Heart left ventricle (tissue), 16 donors: ENCODE measurements around the gene GATA5. TPM values are rescaled to one million over a fixed set of nuclear protein-coding genes. Genes with fewer than 3 reads are reported as not detected.

Source experiments
- ATAC-seq, 4 donors: fragments of 200-7000 bp; cut with Tn5 transposase; one replicate each; pipeline ENCODE4 v1.9.1; 2020 to 2022; ENCODE audit warnings: moderate library complexity in 4 of 4, mild to moderate bottlenecking in 3 of 4, moderate number of reproducible peaks in 1 of 4
- DNase-seq, 5 donors: peaks; one replicate each; pipeline ENCODE4 v3.0.0-alpha.2; 2020
- H3K27ac ChIP-seq, 12 donors: fragments of 200-600 bp; sonication (generic) in 4 of 12; one replicate each; pipeline versions ENCODE4 v1.5.0 to v1.8.0; 2016 to 2022; ENCODE audit warnings: mild to moderate bottlenecking in 2 of 12
- H3K27me3 ChIP-seq, 9 donors: fragments of 200-600 bp; sonication (generic) in 2 of 9; one replicate each; pipeline versions ENCODE4 v1.5.1 to v1.8.0; 2016 to 2022; ENCODE audit warnings: mild to moderate bottlenecking in 3 of 9
- H3K36me3 ChIP-seq, 9 donors: fragments of 200-600 bp; sonication (generic) in 2 of 9; one replicate each; pipeline versions ENCODE4 v1.5.0 to v1.8.0; 2018 to 2022; ENCODE audit warnings: mild to moderate bottlenecking in 2 of 9
- H3K4me1 ChIP-seq, 12 donors: fragments of 200-600 bp; sonication (generic) in 4 of 12; one replicate each; pipeline versions ENCODE4 v1.5.0 to v1.8.0; 2016 to 2022; ENCODE audit warnings: mild to moderate bottlenecking in 3 of 12
- H3K4me3 ChIP-seq, 12 donors: fragments of 200-600 bp; sonication (generic) in 4 of 12; one replicate each; pipeline versions ENCODE4 v1.5.0 to v1.8.0; 2017 to 2022; ENCODE audit warnings: mild to moderate bottlenecking in 9 of 12, moderate library complexity in 4 of 12
- H3K9me3 ChIP-seq, 12 donors: fragments of 200-600 bp; sonication (generic) in 4 of 12; one replicate each; pipeline versions ENCODE4 v1.5.0 to v1.8.0; 2016 to 2022; ENCODE audit warnings: mild to moderate bottlenecking in 1 of 12
- CTCF ChIP-seq, 12 donors: fragments of 200-600 bp; sonication (generic) in 4 of 12; IDR thresholded peaks; one replicate each; pipeline versions ENCODE4 v1.5.0 to v1.8.0; 2018 to 2022; ENCODE audit warnings: antibody characterized with exemption in 12 of 12, mild to moderate bottlenecking in 5 of 12
- POLR2A ChIP-seq, 2 donors: fragments of 450-650 bp; IDR thresholded peaks; one replicate each; pipeline ENCODE4 v1.6.1; 2017; ENCODE audit warnings: antibody characterized with exemption in 2 of 2, mild to moderate bottlenecking in 2 of 2, moderate library complexity in 2 of 2
- WGBS, 4 donors: extraction: QIAGEN DNeasy Blood & Tissue Kit in 2 of 4; methylation state at CpG; one replicate each; pipeline versions ENCODE4 v1.1.5 to v1.1.7; 2013 to 2018; 5-methylcytosine and 5-hydroxymethylcytosine counted together
- intact Hi-C, 10 donors: fragments of 100-400 bp; cut with DNase I; formaldehyde crosslinking; loops; one replicate each; pipeline versions ENCODE4 v1.11.1 to v1.14.2; 2022
- polyA plus RNA-seq, 2 donors: library from polyadenylated mRNA; stranded (reverse); fragments of 200-250 nt; gene quantifications; one replicate each; pipeline ENCODE4 v1.2.3, GENCODE V29; 2013
- total RNA-seq, 9 donors: library from RNA; depleted of rRNA in 2 of 9; stranded (reverse); fragments of >200 nt in 2 of 9; fragmentation: NEBNext Ultra II Directional in 3 of 9; extraction: Animal tissue kit (Norgen Biotek cat#: 25700) in 3 of 9; gene quantifications; one replicate each; pipeline versions ENCODE4 v1.1.0 to v1.2.4, GENCODE V29; 2016 to 2023
- donor health status: ischemic (EF 13 %, LVEDD 7.1; RV severe dilation, severe dysfunction).
- donor health status: healthy with polysubstance abuse.
- donor health status: DM: no; HTN: yes; CAD: no.
- donor health status: DM: no; HTN: no; CAD: no.
- donor health status: ischemic (EF 25% LVEDD 6.9; RV normal size, moderate dysfunction).
- donor health status: ischemic (EF 25% LVEDD 5.7; RV mildly dilated, moderate dysfunction).
- donor health status: healthy.
- donor health status: DM: yes; HTN: yes; CAD: no.
- donor health status: ischemic (EF 35%, LVEDD 5.7; RV mildly dilated, moderate dysfunction).
- donor health status: nonischemic (EF 11% LVEDD 7.7; RV severe dilation, severe dysfunction).
- donor health status: DM: yes; HTN: yes; CAD: no.
- donor health status: PGD.
- donor health status: ischemic (EF 29% LVEDD 5.4; RV normal size, mild dysfunction).
- donor health status: nonischemic (EF 23%, LVEDD 6.1; RV moderate dilation, normal function).

GATA5 gene
- total and polyA plus RNA-seq, 11 donors, result 0.21 to 7.4 (median 0.98) TPM

DNA sequence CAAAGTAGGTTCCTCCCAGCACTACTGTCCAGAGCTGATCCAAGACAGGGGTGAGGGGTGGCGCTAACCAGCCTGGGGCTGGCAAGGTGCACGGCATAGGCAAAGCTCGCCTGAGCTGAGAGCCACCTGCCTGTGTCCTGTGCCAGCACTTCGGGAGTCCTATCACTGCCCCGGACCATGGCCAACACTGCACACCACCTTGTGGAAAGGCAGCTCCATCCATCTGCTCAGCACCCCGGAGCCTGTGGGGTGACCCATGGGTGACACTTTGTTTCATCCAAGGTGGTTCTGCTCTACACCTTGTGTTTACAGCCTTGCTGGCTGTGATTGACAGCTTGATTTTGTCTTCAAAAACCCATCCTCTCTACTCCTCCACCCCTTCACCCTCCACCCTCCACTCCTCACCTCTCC is 32.9 kb upstream of the GATA5 start:
- peaks cover 0 to 21% (median 9%) of the 10 kb centered on the region in 12 donors for H3K4me1 ChIP-seq
- DNase-seq, result no peak
- intact Hi-C loops, result loop anchor here in 2 of 10 donors (10.0 kb wide), 3 partner anchors 76 to 286 kb away; partner anchors contain the start of gene MRGBP (in 1 of the 2)
- H3K27me3 ChIP-seq, result peaks cover 0 to 15% (median 0%) of the 10 kb centered on the region in 9 donors
- ATAC-seq, result no peak
- TF ChIP-seq POLR2A (IDR thresholded peaks at IDR 0.05) (no peak), CTCF (IDR thresholded peaks at IDR 0.05) (no peak)
- 67 to 82% (median 76%) methylated on average over 3 to 6 of the region's 6 CpGs for WGBS, 4 donors
- no peak overlapping the region for H3K4me3 ChIP-seq
- no peaks in the 10 kb centered on the region for H3K9me3 ChIP-seq
- H3K36me3 ChIP-seq, result no peaks in the 10 kb centered on the region
- no peak overlapping the region for H3K27ac ChIP-seq

DNA sequence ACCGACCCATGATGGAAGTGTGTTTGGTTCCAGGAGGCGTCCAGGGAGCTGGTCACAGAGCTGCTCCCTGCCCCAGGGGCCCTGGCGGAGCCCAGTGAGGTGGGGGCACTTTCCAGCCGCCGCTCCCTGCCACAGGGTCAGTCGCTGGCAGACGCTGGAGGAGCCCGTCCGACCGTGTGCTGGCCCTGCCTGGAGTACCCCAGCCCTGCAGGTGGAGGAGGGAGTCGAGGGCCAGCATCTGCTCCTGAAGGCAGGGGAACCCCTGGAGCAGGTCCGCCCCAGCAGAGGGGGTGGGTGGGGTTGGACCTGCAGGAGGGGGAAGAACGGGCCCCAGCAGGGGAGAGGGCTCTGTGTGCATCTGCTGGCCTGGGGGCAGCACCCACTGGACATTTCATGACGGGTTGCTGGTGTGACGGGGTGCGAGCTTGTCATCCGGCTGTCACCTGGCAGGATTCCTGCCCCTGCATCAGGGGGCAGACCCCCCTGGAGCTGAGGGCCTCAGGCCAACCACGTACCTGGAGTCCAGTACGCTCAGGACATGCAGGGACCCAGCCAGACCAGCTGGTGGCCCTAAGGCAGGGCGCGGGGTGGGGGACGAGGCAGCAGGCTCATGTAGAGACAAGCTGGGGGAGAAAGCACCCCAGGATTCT is 32.3 kb upstream of the GATA5 start:
- ATAC-seq (no peak), DNase-seq (no peak)
- H3K36me3 ChIP-seq, result no peaks in the 10 kb centered on the region
- H3K4me3 ChIP-seq, result no peak overlapping the region
- H3K27me3 ChIP-seq, result peaks cover 0 to 12% (median 0%) of the 10 kb centered on the region in 9 donors
- H3K4me1 ChIP-seq, result peaks cover 0 to 21% (median 9%) of the 10 kb centered on the region in 12 donors
- intact Hi-C loops, result loop anchor here in 2 of 10 donors (10.0 kb wide), 3 partner anchors 77 to 287 kb away; partner anchors contain the start of gene MRGBP (in 1 of the 2)
- no peak for TF ChIP-seq POLR2A (IDR thresholded peaks at IDR 0.05)
- TF ChIP-seq CTCF (IDR thresholded peaks at IDR 0.05), result no peak
- WGBS, 4 donors, result 81 to 87% (median 84%) methylated on average over 14 to 22 of the region's 22 CpGs
- H3K9me3 ChIP-seq, result no peaks in the 10 kb centered on the region
- H3K27ac ChIP-seq, result no peak overlapping the region

DNA sequence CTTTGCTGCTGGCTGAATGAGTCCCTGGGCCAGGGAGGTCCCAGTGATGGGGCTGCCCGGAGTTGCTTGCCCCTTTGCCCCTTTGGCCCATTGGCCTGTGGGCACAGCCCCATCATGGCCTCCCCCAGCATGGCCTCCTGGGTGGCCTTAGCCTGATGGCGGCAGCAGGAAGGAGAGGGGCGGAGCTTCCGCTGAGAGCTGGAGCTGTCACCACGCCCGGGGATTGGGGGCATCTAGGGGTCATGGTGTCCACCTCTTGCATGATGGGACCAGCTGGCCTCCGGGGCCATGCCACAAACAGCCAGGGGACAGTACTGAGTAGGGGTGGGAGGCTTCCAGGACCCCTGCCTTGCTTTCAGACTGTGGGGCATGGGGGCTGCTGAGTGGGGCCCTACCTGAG is 31.5 kb upstream of the GATA5 start:
- 35 to 62% (median 56%) methylated on average over 5 to 7 of the region's 7 CpGs for WGBS, 4 donors
- intact Hi-C loops, result loop anchor here in 2 of 10 donors (10.0 kb wide), 3 partner anchors 77 to 287 kb away; partner anchors contain the start of gene MRGBP (in 1 of the 2)

More for the DNA sequence above, 31.5 kb upstream of the GATA5 start:
- no peak overlapping the region for H3K27ac ChIP-seq
- ATAC-seq, result no peak
- no peak for TF ChIP-seq POLR2A (IDR thresholded peaks at IDR 0.05)
- no peak for TF ChIP-seq CTCF (IDR thresholded peaks at IDR 0.05)
- H3K4me1 ChIP-seq, result peaks cover 0 to 15% (median 9%) of the 10 kb centered on the region in 12 donors
- no peak overlapping the region for H3K4me3 ChIP-seq
- no peak for DNase-seq
- H3K9me3 ChIP-seq, result no peaks in the 10 kb centered on the region
- peaks cover 0 to 5% (median 0%) of the 10 kb centered on the region in 9 donors for H3K27me3 ChIP-seq
- H3K36me3 ChIP-seq, result no peaks in the 10 kb centered on the region
